EH (cell line): ENCODE data around the gene VPS37B.
A peak's percentile ranks its signal among the peaks of the same experiment; 100 is the strongest.
"Not testable (repeated sequence)": the region's sequence is repeated elsewhere in the genome, so short reads cannot be mapped to it uniquely, and the experiment has no call there.

Source experiments
- DNase-seq: peaks from one replicate; pipeline ENCODE4 v3.0.0-alpha.2; 2015; ENCODE audit warnings: low read depth

VPS37B gene

DNA sequence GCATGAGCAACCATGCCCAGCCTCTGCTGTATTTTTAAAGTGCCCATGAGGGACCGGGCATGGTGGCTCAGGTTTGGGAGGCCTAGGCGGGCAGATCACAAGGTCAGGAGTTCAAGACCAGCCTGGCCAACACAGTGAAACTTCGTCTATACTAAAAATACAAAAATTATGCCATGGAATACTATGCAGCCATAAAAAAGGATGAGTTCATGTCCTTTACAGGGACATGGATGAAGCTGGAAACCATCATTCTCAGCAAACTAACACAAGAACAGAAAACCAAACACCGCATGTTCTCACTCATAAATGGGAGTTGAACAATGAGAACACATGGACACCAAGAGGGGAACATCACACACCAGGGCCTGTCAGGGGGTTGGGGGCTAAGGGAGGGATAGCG is 9.3 kb upstream of the VPS37B start:
- DNase-seq = not testable (repeated sequence)

DNA sequence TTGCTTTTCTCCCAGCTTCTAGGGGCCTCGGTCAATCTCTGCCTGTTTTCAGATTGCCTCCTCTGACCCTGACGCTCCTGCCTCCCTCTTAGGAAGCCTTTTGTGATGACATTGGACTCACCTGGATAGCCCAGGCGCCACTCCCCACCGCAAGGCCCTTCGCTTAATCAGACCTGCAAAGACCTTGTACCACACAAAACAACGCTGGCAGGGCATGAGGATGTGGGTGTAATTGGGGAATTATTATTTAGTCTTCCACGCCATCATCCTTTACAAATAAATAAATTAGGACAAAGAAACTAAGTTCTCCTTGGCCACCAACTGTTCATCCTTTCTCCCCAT is 7.7 kb upstream of the VPS37B start:
- no peak for DNase-seq

DNA sequence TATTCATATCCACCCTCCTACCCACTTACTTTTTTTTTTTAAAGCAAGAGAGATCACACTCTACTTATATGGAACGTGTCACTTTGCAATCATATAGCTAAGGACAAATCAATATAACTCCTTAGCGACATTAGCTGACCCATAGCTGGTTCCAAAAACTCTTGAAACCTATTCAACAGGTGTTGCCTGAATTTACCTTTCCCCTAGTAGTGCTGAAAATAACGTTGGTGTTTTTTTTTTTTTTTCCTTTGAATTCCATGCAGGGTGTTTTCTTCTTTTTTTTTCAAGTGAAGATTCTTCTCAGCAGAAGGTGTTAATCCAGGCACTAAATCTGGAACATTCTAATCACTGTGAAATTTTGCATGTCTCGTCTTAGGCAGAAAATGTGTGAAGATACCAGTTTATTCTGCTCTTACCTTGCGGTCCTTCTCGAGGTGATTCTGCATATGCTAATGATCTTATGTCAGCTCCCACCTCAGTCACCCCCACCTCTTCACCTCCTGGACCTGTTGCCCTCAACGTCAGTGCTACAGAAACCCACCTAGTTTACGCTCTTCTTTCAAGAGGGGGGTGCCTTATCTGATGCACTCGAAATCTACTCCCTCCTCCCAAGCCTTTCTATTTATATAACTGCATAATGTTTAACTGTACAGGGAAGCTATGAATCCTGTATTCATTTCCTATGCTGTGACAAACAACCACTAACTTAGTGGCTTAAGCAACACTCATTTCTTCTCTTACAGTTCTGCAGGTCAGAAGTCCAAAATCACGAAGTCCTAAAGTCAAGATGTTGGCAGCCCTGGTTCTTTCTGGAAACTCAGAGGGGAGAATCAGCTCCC is 7.1 kb upstream of the VPS37B start:
- DNase-seq = no peak

DNA sequence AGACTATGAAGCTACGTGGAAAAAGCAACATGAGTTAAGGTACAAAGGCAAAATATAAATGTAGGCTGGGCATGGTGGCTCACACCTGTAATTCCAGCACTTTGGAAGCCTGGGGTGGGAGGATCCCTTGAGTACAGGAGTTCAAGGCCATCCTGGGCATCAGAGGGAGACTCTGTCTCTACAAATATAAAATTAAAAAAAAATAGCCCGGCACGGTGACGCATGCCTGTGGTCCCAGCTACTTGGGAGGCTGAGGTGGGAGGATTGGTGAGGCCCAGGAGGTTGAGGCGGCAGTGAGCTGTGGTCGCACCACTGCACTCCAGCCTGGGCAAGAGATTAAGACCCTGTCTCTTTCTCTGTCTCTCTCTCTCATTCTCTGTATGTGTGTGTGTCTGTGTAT is 4.0 kb upstream of the VPS37B start:
- no peak for DNase-seq

DNA sequence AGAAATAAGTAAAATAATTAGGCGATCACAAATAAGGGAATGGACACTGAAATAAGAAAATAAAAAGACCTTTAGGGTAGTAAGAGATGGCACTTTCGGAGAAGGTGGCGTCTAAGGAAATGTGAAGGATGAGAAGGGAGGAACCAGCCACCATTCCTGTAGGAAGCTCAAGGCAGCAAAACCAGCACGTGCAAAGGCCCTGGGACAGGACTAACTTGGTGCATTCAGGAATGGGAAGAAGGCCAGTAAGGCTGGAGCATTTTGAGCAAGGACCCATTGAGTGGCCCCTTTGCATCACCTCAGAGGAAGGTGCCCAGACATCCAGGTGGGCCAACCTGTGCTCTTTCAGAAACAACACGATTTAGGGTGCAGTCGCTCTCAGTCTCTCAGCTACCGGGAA is 738 bp upstream of the VPS37B start:
- no peak for DNase-seq

DNA sequence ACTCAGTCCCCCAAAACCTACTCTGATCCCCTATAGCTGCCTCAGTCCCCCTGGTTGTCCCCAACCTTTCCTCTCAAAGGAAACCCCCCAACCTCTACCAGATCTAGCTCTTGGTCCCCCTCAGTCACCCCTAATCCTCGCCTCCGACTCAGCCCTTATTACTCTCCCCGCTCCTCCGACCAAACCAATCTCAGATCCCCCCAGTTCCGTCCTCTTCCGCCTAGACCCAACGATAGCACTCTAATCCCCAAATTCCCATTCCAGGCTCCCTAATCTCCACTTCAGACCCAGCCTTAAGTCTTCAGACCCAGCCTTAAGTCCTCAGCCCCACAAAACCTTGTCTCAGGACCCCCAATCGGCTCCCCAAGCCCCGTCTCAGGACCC is 612 bp downstream of the VPS37B start:
- DNase-seq = peak; percentile 37

DNA sequence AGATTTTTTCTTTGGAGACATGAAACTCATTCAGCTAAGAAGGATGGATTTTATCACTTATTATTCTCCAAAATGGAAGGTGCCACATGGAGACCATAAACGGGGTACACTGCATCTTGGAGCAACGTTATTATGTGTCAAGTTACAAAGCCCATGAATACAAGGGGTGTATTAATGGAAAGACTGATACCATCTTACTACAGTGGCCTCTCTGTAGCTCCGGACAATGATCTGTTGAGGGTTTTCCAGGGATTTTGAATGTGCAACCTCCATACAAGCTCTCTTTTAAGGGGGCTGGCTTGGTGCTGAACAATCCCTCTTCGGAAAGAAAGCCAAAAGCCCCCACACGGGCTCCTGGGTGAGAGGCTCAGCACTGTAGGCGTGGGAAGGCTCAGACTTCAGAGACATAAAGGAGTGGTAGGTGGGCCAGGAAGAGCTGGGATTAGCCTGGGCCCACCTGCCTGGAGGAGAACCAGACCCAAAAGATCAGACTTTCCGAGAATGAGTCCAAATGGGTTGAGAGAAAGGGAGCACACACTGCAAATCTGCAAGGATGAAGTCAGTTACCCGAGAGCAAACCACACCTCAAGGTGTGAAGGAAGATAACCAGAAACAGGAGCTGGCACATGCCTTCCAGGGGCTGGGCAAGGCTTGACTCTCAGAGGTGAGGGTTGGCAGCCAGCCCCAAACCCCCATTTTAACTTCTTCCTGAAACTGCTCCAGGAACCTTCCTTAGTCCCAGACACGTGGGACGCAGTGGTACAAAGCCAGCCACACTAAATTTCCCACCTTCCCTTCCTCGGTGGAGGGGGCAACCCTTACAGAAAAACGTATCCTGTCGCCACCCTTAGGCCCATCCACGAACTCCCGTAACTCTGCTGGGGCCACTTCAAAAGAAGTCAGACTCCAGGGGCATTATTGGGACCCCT is 1.5 kb downstream of the VPS37B start:
- no peak for DNase-seq

DNA sequence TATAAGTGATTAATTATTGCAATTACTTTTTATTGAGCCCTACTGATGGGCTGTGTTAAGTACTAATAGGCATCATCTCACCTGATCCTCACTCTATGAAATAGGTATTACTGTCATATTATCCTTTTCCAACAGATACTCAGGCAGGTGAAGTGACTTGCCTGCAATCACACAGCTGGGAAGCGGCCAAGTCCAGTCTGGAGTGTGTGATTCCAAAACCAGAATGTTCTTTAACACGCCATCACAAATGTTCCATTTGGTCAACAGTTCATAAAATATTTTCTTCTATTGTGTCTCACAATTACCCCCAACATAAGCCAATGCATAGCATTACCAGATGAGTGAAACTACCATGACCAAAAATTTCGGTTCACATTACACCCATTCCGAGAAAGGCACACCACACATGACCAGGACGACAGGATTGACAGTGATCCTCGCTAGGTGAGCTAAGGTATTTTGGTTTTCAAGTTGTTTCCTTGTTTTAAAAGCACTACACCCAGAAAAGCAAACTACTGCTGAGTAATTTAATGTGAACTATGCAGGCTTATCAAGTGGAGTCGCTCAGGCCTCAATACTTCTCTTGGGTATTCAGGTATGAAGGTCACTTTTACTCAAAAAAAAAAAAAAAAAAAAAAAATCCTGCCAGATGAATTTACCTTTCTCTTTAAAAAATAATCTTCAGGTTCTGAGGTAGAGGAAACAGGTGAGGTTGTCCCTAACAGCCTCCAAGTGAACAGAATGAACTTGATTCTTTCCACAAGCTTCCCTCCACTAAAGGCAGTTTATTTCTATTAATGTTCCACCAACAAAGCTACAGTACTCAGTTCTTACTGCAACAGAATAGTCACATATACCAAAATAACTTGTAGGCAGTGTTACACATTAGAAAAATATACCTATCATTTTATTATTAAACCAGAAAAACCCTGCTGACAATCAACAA is 2.4 kb downstream of the VPS37B start:
- DNase-seq = no peak

DNA sequence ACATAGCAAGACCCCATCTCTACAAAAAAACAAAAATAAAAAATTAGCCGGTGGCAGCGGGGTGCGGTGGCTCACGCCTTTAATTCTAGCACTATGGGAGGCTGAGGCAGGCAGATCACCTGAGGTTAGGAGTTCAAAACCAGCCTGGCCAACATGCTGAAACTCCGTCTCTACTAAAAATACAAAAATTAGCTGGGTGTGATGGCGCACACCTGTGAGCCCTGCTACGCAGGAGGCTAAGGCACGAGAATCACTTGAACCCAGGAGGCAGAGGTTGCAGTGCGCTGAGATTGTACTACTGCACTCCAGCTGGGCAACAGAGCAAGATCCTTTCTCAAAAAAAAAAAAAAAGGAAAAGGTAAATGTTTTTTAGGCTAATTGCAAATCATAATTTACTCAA is 3.2 kb downstream of the VPS37B start:
- not testable (repeated sequence) for DNase-seq

DNA sequence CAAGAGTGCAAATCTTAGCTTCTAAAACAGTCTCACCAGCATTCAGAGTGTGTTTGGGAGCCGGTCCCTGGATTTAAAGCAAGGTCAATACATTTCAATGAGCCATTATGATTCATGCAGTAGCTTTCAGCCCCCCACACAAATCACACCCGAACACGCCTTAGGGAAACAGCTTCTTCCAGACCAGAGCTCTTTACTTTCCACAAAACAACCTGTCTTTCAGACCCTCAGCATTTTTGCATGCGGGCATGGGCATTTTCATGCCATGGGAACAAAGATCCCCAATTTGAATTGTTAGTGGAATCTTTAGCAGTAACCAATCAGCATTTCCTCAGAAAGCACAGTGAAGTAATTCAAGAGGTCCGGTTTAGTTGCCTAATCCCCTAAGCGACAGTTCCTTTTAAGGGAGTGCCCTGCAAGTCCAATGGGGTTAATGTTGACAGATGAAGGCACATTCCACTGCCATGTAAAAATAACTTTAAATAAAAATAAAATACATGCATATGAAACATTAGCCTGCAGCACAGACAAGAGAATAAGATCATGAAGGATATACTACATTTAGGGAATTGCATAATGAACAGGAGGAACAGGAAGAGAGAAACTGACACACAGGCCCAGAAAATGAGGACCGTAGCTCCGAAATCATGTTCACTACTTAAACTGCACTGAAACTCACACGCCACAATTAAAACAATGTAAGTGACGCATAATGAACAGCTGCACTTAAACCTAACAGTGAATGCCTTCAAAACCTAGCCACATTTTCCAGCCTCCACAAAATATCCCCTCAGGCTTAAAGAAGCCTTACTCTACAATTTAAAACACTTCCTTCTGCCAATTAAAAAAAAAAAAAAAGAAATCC is 4.0 kb downstream of the VPS37B start:
- peak; percentile 94 for DNase-seq

DNA sequence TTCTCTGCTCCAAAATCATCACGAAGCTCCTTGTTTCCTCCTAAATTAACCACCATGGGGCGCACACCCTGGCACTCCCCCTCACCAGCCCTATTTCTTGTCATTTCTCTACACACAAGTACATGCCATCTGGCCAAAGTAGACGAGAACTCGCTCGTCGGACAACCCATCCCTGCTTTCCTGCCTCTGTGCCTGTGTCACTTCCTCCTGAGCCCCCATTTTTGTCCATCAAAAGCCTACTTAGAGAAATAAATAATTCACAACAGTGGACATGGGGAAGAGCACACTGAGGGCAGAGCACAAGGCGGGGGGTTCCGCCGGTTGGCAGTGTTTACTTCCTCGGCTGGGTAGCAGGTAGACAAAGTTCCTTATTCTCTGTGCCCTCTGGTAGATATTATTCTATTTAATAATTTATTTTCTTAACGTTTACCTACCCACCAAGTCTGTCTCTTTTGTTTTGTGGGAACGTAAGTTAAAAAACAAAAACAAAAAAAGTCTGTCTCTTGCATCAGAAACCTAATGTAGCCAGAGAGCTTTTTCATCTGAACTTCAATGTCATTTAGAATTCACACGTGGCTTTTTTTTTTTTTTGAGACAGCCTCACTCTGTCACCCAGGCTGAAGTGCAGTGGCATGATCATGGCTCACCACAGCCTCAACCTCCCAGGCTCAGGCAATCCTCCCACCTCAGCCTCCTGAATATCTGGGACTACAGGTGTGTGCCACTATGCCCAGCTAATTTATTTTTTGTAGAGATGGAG is 6.0 kb downstream of the VPS37B start:
- DNase-seq = no peak

DNA sequence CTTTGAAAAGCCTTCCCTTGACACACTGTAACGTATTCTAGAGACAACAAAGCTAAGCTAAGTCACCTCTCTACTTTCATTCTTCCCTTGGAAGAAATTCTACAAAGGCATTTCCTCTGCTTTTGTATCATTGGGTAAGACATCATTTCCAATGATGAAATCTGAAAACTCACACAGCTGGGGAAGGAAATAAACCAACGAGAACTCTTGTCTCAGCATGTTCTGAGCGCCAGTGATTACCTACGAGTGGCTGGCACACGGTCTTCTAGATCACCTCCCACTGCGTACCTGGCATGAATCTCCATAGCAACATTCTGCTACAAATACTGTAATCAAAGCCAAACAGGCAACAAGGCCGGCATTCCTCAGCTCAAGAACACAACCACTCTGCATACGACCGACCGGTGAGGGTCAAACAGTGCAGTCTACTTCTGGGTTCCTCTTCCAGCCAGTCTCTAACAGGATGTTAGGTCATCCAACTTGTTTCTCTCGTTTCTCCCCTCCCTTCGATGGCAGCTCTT is 7.6 kb downstream of the VPS37B start:
- peak; percentile 60 for DNase-seq

DNA sequence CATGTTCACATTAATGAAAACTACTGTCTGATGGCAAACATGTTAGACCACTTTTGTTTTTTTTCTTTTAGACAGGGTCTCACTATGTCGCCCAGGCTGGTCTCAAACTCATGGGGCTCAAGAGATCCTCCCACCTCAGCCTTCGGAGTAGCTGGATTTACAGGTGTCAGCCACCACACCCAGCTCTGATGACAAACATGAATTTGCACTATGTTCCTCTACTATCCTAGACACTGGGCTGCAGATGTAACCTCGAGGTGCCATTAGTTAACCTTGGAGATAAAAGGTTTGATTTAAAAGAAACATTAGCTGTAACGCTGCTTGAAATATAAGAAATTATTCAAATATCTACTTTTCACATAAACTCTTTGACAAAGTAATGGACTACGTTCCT is 8.1 kb downstream of the VPS37B start:
- DNase-seq = no peak

DNA sequence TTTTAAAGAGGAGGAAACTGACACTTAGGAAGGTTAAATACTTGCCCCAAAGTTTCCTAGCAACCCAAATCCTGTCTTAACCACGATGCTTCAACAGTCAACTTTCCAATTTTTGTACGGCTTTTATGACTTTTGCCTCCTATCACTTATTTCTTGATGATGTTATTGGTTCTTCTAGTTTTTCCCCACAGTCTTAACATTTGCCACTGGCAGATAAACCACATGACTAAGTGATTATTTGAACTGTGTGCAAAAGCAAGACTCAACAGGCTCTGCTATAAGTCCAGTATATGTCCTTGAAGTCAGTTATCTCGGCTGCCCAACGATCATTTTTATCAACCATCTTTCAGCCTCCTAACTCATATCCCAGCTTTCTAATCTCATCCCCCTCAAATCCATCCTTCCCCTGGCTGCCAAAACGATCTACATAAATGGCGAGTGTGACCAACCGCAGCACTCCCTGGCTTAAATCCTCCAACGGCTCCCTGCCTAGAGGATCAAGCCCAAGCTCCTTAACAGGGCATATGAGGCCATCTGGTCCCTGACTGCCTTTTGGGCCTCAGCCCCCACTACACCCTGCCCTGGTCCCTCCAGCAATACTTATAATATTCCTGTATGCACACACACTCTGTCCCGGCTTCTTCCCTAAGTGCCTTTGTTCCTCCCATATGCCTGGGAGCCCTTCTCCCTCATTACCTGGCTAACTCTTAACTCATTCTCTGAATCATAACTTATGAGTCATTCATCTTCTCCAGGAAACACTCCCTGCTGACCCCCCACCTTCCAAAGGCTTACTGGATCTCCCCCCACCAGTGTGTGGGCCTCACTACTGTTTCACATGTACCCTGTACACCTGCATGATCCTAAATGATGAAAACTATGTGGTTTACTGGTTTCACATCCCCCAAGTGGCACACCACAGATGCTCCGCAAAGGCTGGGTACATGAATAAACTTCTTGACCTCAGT is 8.8 kb downstream of the VPS37B start:
- peak; percentile 57 for DNase-seq

DNA sequence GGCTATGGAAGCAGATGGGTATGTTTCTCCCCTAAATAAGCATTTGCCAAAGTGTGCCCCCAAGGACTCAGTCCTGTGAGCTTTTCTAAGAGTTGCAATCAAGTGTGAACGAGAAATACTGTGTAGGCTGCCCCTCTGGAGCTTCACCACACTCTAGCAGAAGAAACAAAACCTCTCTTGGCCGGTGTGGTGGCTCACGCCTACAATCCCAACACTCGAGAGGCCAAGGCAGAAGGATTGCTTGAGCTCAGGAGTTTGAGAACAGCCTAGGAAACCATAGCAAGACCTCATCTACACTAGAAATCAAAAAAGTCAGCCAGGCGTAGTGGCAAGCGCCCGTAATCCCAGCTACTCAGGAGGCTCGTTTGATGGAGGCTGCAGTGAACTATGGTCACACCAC is 9.8 kb downstream of the VPS37B start:
- DNase-seq = no peak

DNA sequence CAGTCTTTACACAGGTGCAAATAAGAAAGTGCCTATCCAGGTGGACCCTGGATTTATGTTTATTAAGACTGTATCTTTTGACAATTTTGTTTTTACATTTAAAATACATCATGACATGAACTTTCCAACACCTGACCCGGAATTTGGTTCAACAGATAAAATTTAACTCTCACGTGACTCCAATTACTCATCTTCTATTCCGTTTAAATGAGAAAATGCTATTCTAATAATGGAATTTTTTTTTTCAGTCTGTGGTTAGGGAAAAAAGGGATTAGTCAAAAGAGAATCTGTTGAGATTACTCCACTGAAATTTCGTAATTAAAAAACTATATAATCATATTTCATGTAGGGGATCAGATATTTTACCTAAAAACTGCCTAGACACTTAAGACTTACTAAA is 11.1 kb downstream of the VPS37B start:
- peak; percentile 44 for DNase-seq

DNA sequence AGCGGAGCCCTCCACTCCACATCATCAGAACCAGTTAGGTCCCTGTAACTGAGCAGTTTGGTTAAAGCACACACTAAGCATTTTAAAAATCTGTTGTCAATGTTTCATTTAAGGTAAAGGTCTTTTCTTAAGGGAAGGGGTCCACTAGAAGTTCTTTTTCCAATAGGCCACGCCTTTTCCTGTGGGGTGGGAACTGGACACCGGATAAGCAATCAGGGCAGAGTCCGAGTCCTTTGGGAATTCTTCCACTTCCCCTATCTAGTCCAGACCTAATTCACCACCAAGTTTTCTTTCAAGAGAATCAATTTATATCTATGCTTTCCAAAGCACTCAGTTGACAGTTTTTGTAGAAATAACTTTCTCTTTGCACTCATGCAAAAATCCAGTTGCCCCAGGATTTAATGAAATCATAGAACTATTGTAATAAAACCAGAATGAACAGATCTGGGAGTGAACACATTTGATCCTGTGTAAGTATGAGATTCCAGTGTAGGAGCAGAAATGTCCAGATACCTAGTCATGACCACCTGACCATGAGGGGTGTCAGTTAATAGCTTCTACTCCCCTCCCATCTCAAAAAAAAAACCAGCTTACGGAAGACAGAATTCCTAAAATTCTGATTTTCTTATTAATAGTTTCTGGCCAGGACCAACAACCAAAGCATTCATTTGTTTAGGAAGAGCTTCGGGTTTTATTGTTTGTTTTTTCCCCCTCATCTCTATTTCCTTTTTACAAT is 11.7 kb downstream of the VPS37B start:
- peak; percentile 44 for DNase-seq

DNA sequence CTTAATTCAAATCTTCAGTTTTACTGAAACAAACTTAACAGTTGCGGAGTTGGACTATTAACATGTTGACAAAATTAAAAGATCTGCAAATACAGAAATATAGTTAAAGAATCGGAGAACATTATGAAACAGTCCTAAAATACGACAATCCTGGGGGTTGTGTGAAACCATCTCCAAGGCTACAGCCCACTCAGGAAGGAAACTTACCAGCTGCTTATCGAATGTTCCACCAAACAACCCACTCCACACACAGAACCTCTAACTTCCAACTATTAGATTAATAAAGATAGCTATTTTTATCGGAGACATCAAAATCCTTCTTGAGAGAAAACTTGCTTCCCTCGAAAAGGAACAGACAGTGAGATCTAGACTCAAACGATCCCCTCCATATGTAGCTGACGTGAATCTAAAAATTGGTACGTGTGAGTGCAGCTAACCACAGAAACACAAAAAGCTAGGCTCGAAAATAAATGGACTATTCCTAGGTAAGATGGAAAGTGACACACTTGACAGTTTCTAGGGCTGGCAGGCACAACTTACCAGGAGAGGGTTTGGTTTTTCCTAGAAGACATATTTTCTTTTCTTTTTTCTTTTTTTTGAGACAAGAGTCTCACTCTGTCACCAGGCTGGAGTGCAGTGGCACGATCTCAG is 12.9 kb downstream of the VPS37B start:
- DNase-seq = no peak
